Upper lobe of left lung (tissue), 6 donors: ENCODE data around the gene MED13L. TPM values are rescaled to one million over a fixed set of nuclear protein-coding genes. Genes with fewer than 3 reads are reported as not detected.
"Not testable (repeated sequence)": the region's sequence is repeated elsewhere in the genome, so short reads cannot be mapped to it uniquely, and the experiment has no call there.

Experiments
- ATAC-seq, 2 donors: fragments of 200-7000 bp; cut with Tn5 transposase; one replicate each; pipeline ENCODE4 v1.9.1; 2022; ENCODE audit warnings: mild to moderate bottlenecking in 2 of 2, moderate library complexity in 2 of 2; ENCODE audit not compliant: low FRiP score in 2 of 2
- DNase-seq, 2 donors: peaks; one replicate each; pipeline ENCODE4 v3.0.0-alpha.2; 2019 to 2020
- H3K27ac ChIP-seq, 4 donors: fragments of 200-600 bp; sonication (generic); one replicate each; pipeline ENCODE4 v1.5.1; 2016 to 2019
- H3K27me3 ChIP-seq, 4 donors: fragments of 200-600 bp; sonication (generic); one replicate each; pipeline ENCODE4 v1.5.1; 2017 to 2019
- H3K36me3 ChIP-seq, 4 donors: fragments of 200-600 bp; sonication (generic); one replicate each; pipeline ENCODE4 v1.5.1; 2016 to 2019
- H3K4me1 ChIP-seq, 4 donors: fragments of 200-600 bp; sonication (generic); one replicate each; pipeline ENCODE4 v1.5.1; 2018 to 2019
- H3K4me3 ChIP-seq, 4 donors: fragments of 200-600 bp; sonication (generic); one replicate each; pipeline ENCODE4 v1.5.1; 2017 to 2019; ENCODE audit warnings: mild to moderate bottlenecking in 2 of 4, moderate library complexity in 1 of 4
- H3K9me3 ChIP-seq, 4 donors: fragments of 200-600 bp; sonication (generic); one replicate each; pipeline ENCODE4 v1.5.1; 2018 to 2019
- EP300 ChIP-seq, 4 donors: sonication (generic); formaldehyde crosslinking; IDR thresholded peaks; one replicate each; pipeline ENCODE4 v1.5.1; 2017; ENCODE audit warnings: antibody characterized with exemption in 4 of 4, control low read depth in 2 of 4
- POLR2A ChIP-seq, 4 donors: fragments of 450-650 bp; IDR thresholded peaks; one replicate each; pipeline ENCODE4 v1.5.1; 2016 to 2017; ENCODE audit warnings: antibody characterized with exemption in 4 of 4, mild to moderate bottlenecking in 2 of 4
- POLR2AphosphoS5 ChIP-seq, 2 donors: sonication (generic); formaldehyde crosslinking; IDR thresholded peaks; one replicate each; pipeline ENCODE4 v1.5.1; 2017; ENCODE audit warnings: antibody characterized with exemption in 2 of 2
- WGBS, 2 donors: methylation state at CpG; one replicate each; pipeline ENCODE4 v1.1.5; 2017 to 2018; 5-methylcytosine and 5-hydroxymethylcytosine counted together
- total RNA-seq, 6 donors: library from RNA; depleted of rRNA in 4 of 6; stranded (reverse); fragments of >200 nt in 4 of 6; gene quantifications; one replicate each; pipeline versions ENCODE4 v1.1.0 to v1.2.1, GENCODE V29; 2016 to 2021
- TF ChIP-seq, protein P1 (sequence below), 6 experiments: fragments of 450-650 bp in 4 of 6; fragments of 200-600 bp in 2 of 6; sonication (generic) in 2 of 6; IDR thresholded peaks; one replicate each; pipeline ENCODE4 v1.5.1; 2016 to 2019; ENCODE audit warnings: antibody characterized with exemption in 6 of 6
- donor health status: DM: no; HTN: no; CAD: no; lungs with moderate emphysema.
- donor health status: DM: no; HTN: yes; CAD: no; lungs with severe emphysema.

MED13L gene
- total RNA-seq, 6 donors from 2014 or later: 96.6 to 178 (median 124) TPM

DNA sequence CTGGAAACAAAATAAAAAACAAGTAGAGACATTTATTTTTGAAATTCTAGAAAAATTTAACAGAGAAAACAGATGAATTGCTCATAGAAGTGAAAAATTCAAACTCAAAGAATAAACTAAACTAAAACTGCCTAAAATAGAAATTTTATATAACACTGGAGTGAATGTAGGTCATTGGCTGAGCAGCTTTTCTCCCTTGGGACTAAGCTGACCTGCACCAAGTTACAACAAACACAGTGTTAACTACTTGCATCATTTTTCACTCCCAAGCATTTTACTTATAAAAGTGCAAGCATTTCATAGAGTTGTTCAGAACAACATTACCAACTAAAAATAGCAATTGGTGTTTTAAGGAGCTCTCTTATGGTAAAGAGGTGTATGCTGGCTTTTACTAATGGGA lies 298.1 kb downstream of the MED13L start:
- H3K27me3 ChIP-seq: no peaks in the 10 kb centered on the region
- no peaks in the 10 kb centered on the region for H3K4me1 ChIP-seq
- H3K9me3 ChIP-seq: no peaks in the 10 kb centered on the region
- peaks cover 10 to 82% (median 49%) of the 10 kb centered on the region in 4 donors for H3K36me3 ChIP-seq
- H3K4me3 ChIP-seq: no peak overlapping the region
- no peak for DNase-seq
- TF ChIP-seq, protein P1, sequence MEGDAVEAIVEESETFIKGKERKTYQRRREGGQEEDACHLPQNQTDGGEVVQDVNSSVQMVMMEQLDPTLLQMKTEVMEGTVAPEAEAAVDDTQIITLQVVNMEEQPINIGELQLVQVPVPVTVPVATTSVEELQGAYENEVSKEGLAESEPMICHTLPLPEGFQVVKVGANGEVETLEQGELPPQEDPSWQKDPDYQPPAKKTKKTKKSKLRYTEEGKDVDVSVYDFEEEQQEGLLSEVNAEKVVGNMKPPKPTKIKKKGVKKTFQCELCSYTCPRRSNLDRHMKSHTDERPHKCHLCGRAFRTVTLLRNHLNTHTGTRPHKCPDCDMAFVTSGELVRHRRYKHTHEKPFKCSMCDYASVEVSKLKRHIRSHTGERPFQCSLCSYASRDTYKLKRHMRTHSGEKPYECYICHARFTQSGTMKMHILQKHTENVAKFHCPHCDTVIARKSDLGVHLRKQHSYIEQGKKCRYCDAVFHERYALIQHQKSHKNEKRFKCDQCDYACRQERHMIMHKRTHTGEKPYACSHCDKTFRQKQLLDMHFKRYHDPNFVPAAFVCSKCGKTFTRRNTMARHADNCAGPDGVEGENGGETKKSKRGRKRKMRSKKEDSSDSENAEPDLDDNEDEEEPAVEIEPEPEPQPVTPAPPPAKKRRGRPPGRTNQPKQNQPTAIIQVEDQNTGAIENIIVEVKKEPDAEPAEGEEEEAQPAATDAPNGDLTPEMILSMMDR (IDR thresholded peaks at IDR 0.05): no peak
- no peak for TF ChIP-seq POLR2AphosphoS5 (IDR thresholded peaks at IDR 0.05)
- no peak for ATAC-seq
- no peak overlapping the region for H3K27ac ChIP-seq

DNA sequence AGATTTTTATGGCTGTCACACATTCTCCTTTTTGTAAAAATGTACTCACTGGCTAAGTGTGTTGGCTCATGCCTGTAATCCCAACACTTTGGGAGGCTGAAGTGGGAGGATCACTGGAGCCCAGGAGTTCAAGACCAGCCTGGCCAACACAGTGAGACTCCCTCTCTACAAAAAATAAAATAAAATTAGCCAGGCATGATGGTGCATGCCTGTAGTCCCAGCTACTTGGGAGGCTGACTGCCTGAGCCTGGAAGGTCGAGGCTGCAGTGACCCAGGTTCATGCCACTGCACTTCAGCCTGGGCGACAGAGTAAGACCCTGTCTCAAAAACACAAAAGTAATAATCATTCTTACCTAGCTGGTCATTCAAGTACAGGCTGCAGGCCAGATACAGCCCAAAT lies 300.7 kb downstream of the MED13L start:
- 90 to 95% methylated on average over 2 of the region's 2 CpGs for WGBS, 2 donors
- not testable (repeated sequence) for H3K27ac ChIP-seq, DNase-seq, H3K27me3 ChIP-seq, ATAC-seq, H3K4me1 ChIP-seq, H3K9me3 ChIP-seq, H3K4me3 ChIP-seq
- H3K36me3 ChIP-seq: peaks cover 7 to 81% (median 41%) of the 10 kb centered on the region in 4 donors

DNA sequence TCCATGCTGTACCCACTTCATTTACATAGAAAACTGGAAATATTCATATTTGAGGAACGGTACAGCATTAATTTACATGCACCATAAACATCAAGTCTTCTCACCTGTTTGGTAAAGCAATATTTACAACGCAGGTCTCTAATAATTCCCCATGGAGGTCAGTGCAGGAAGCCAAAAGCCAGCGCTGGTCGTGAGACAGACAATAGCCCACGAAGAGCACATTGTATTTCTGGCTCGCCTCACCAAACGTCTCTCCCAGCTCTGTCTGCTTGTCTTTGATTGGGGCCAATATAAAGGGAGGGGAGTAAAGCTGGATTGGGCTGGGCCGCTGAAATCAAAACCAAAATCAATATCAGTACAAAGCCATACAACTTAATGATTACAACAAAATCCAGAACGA lies 302.1 kb downstream of the MED13L start:
- Histone ChIP-seq H3K4me1 (peaks cover 0 to 4% (median 0%) of the 10 kb centered on the region in 4 donors), H3K9me3 (no peaks in the 10 kb centered on the region), H3K27ac (no peak overlapping the region), H3K36me3 (peaks cover 12 to 81% (median 44%) of the 10 kb centered on the region in 4 donors), H3K4me3 (no peak overlapping the region), H3K27me3 (no peaks in the 10 kb centered on the region)
- DNase-seq: no peak
- ATAC-seq: no peak
- WGBS, 2 donors: 92 to 96% methylated on average over 9 of the region's 9 CpGs
- TF ChIP-seq, protein P1 (IDR thresholded peaks at IDR 0.05): no peak

DNA sequence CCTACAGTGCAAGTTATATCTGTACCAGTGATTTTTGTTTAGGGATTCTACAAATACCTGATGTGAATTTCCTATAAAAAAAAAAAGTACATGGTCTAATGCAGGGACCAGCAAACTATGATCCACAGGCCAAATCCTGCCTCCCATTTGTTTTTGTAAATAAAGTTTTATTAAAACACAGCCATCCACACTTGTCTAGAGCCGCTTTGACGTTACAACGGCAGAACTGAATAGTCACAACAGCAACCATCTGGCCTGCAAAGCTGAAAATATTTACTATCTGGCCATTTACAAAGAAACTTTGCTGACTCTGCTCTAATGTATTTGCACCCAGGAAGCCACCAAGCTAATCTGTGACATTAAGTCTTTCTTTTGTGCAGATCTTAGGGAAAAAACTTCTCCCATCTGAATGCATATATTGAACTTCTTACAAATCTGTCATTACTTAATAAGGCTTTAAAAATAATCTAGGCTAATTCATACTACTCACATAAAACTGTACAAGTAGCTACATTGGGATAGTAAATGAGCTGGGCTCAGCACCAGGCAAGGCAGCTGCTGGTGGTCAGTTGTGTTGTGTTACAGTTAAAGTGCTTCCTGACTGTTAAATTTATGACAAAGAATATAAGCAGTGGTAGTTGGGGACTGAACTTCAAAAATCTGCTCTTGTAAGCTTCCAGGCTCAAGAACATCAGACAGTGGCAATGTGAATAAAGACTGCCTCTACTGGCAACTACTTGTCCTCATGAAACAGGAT lies 303.3 kb downstream of the MED13L start:
- no peaks in the 10 kb centered on the region for H3K27me3 ChIP-seq
- no peak for DNase-seq
- H3K27ac ChIP-seq: no peak overlapping the region
- H3K4me3 ChIP-seq: no peak overlapping the region
- no peak for ATAC-seq
- 75 to 85% methylated on average over 3 of the region's 3 CpGs for whole genome bisulfite sequencing, 2 donors
- no peaks in the 10 kb centered on the region for H3K9me3 ChIP-seq
- H3K36me3 ChIP-seq: peaks cover 20 to 82% (median 49%) of the 10 kb centered on the region in 4 donors
- no peak for TF ChIP-seq POLR2A (IDR thresholded peaks at IDR 0.05)
- TF ChIP-seq EP300 (IDR thresholded peaks at IDR 0.05): no peak
- TF ChIP-seq, protein P1 (IDR thresholded peaks at IDR 0.05): no peak
- no peak for TF ChIP-seq POLR2AphosphoS5 (IDR thresholded peaks at IDR 0.05)
- peaks cover 0 to 4% (median 0%) of the 10 kb centered on the region in 4 donors for H3K4me1 ChIP-seq

DNA sequence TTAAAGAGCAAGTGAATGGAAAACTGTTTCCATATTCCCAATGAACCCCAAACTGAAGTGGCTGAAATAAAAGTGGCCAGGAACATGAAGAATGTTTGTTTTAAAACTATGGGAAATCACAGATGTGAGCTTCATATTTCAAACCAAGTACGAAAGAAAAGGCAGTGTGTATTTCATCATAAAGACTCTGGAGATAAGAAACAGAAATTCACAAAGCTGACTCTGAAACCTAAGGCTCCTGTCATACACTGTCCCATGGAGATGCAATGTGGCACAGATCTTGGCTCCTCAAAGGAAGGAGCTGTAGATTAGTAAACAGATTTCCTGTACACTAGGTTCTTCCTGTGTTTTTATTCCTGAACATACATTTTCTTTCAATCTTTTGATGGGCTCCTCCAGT lies 304.4 kb downstream of the MED13L start:
- no peak for ATAC-seq
- TF ChIP-seq, protein P1 (IDR thresholded peaks at IDR 0.05): no peak
- TF ChIP-seq EP300 (IDR thresholded peaks at IDR 0.05) (no peak), POLR2AphosphoS5 (IDR thresholded peaks at IDR 0.05) (no peak), POLR2A (IDR thresholded peaks at IDR 0.05) (no peak)
- no peak overlapping the region for H3K27ac ChIP-seq
- WGBS, 2 donors: 60 to 61% methylated on average over 1 of the region's 1 CpG
- H3K4me3 ChIP-seq: no peak overlapping the region
- no peaks in the 10 kb centered on the region for H3K27me3 ChIP-seq
- no peaks in the 10 kb centered on the region for H3K9me3 ChIP-seq
- H3K36me3 ChIP-seq: peaks cover 26 to 85% (median 57%) of the 10 kb centered on the region in 4 donors
- H3K4me1 ChIP-seq: peaks cover 0 to 4% (median 0%) of the 10 kb centered on the region in 4 donors
- DNase-seq: no peak
